Muscle layer of duodenum (tissue), 2 donors: ENCODE results near the gene CADM4.
A peak's percentile ranks its signal among the peaks of the same experiment; 100 is the strongest.
"Not testable (repeated sequence)": the region's sequence is repeated elsewhere in the genome, so short reads cannot be mapped to it uniquely, and the experiment has no call there.

Experiments used
- H3K27ac ChIP-seq: one replicate; pipeline ENCODE4 v1.7.0; 2013; ENCODE audit warnings: mild to moderate bottlenecking, low read length
- H3K27me3 ChIP-seq: one replicate; pipeline ENCODE4 v1.7.0; 2013; ENCODE audit warnings: low read depth, mild to moderate bottlenecking, control low read depth, low read length
- H3K36me3 ChIP-seq, 2 donors: one replicate each; pipeline ENCODE4 v1.7.0; 2013; ENCODE audit warnings: low read length in 2 of 2, control low read depth in 1 of 2, mild to moderate bottlenecking in 1 of 2; ENCODE audit not compliant: insufficient read depth in 2 of 2, control insufficient read depth in 1 of 2
- H3K4me1 ChIP-seq, 2 donors: one replicate each; pipeline ENCODE4 v1.7.0; 2013; ENCODE audit warnings: low read length in 2 of 2, mild to moderate bottlenecking in 2 of 2, control low read depth in 1 of 2, moderate library complexity in 1 of 2; ENCODE audit not compliant: insufficient read depth in 2 of 2, control insufficient read depth in 1 of 2
- H3K4me3 ChIP-seq, 2 donors: one replicate each; pipeline ENCODE4 v1.7.0; 2013; ENCODE audit warnings: low read length in 2 of 2, low read depth in 1 of 2, mild to moderate bottlenecking in 1 of 2
- H3K9me3 ChIP-seq, 2 donors: one replicate each; pipeline ENCODE4 v1.7.0; 2013; ENCODE audit warnings: low read length in 2 of 2, control low read depth in 1 of 2, mild to moderate bottlenecking in 1 of 2; ENCODE audit not compliant: control insufficient read depth in 1 of 2
- donor health status: healthy.

The CADM4 gene

GRCh38 chr19:43660301-43660970 lies 20.8 kb upstream of the CADM4 start:
- Histone ChIP-seq H3K27ac (no peak overlapping the region), H3K4me3 (no peak overlapping the region), H3K4me1 (no peaks in the 10 kb centered on the region), H3K9me3 (no peaks in the 10 kb centered on the region), H3K36me3 (peaks cover 19 to 48% of the 10 kb centered on the region in 2 donors), H3K27me3 (no peaks in the 10 kb centered on the region)

- H3K27me3 ChIP-seq, result no peaks in the 10 kb centered on the region
- H3K9me3 ChIP-seq, result no peaks in the 10 kb centered on the region
- H3K4me3 ChIP-seq, result no peak overlapping the region
- no peak overlapping the region for H3K27ac ChIP-seq
- H3K4me1 ChIP-seq, result no peaks in the 10 kb centered on the region
- H3K36me3 ChIP-seq, result peaks cover 17 to 44% of the 10 kb centered on the region in 2 donors
Measured at GRCh38 chr19:43658494-43658893, 18.8 kb upstream of the CADM4 start.

- H3K4me1 ChIP-seq, result no peaks in the 10 kb centered on the region
- no peak overlapping the region for H3K27ac ChIP-seq
- no peaks in the 10 kb centered on the region for H3K27me3 ChIP-seq
- peaks cover 20 to 43% of the 10 kb centered on the region in 2 donors for H3K36me3 ChIP-seq
- no peaks in the 10 kb centered on the region for H3K9me3 ChIP-seq
- H3K4me3 ChIP-seq, result no peak overlapping the region
Measured at GRCh38 chr19:43658001-43658400, 18.4 kb upstream of the CADM4 start.

GRCh38 chr19:43656436-43656835 lies 16.8 kb upstream of the CADM4 start:
- H3K27me3 ChIP-seq, result no peaks in the 10 kb centered on the region
- no peaks in the 10 kb centered on the region for H3K4me1 ChIP-seq
- no peak overlapping the region for H3K27ac ChIP-seq
- no peak overlapping the region for H3K4me3 ChIP-seq
- peaks cover 20 to 35% of the 10 kb centered on the region in 2 donors for H3K36me3 ChIP-seq
- no peaks in the 10 kb centered on the region for H3K9me3 ChIP-seq

- Histone ChIP-seq H3K27me3 (no peaks in the 10 kb centered on the region), H3K9me3 (no peaks in the 10 kb centered on the region), H3K36me3 (peaks cover 19 to 32% of the 10 kb centered on the region in 2 donors), H3K4me1 (no peaks in the 10 kb centered on the region), H3K27ac (no peak overlapping the region), H3K4me3 (no peak overlapping the region)
Measured at GRCh38 chr19:43652546-43652874, 12.9 kb upstream of the CADM4 start.

- peak overlapping the region; percentile 7 to 30 for H3K4me3 ChIP-seq
- peaks cover 19 to 32% of the 10 kb centered on the region in 2 donors for H3K36me3 ChIP-seq
- no peak overlapping the region for H3K27ac ChIP-seq
- H3K27me3 ChIP-seq, result no peaks in the 10 kb centered on the region
- no peaks in the 10 kb centered on the region for H3K4me1 ChIP-seq
- no peaks in the 10 kb centered on the region for H3K9me3 ChIP-seq
Measured at GRCh38 chr19:43651758-43652545, 12.3 kb upstream of the CADM4 start.

- H3K27ac ChIP-seq, H3K4me3 ChIP-seq, H3K9me3 ChIP-seq, H3K4me1 ChIP-seq, H3K27me3 ChIP-seq: not testable (repeated sequence)
- H3K36me3 ChIP-seq, result peaks cover 15 to 28% of the 10 kb centered on the region in 2 donors
Measured at GRCh38 chr19:43650276-43650675, 10.6 kb upstream of the CADM4 start.

- H3K9me3 ChIP-seq, result no peaks in the 10 kb centered on the region
- H3K27ac ChIP-seq, result no peak overlapping the region
- H3K27me3 ChIP-seq, result no peaks in the 10 kb centered on the region
- H3K4me1 ChIP-seq, result no peaks in the 10 kb centered on the region
- H3K36me3 ChIP-seq, result peaks cover 10 to 22% of the 10 kb centered on the region in 2 donors
- no peak overlapping the region for H3K4me3 ChIP-seq
Measured at GRCh38 chr19:43649514-43649913, 9.9 kb upstream of the CADM4 start.

- H3K9me3 ChIP-seq, result no peaks in the 10 kb centered on the region
- no peak overlapping the region for H3K4me3 ChIP-seq
- H3K36me3 ChIP-seq, result peaks cover 10 to 16% of the 10 kb centered on the region in 2 donors
- H3K27ac ChIP-seq, result no peak overlapping the region
- no peaks in the 10 kb centered on the region for H3K27me3 ChIP-seq
- no peaks in the 10 kb centered on the region for H3K4me1 ChIP-seq
Measured at GRCh38 chr19:43648633-43649032, 9.0 kb upstream of the CADM4 start.

GRCh38 chr19:43644181-43644580 lies 4.5 kb upstream of the CADM4 start:
- no peak overlapping the region for H3K4me3 ChIP-seq
- H3K36me3 ChIP-seq, result peaks cover 7 to 16% of the 10 kb centered on the region in 2 donors
- peaks cover 7% of the 10 kb centered on the region for H3K27me3 ChIP-seq
- H3K4me1 ChIP-seq, result peaks cover 0 to 8% of the 10 kb centered on the region in 2 donors
- no peaks in the 10 kb centered on the region for H3K9me3 ChIP-seq
- no peak overlapping the region for H3K27ac ChIP-seq

GRCh38 chr19:43643326-43643725 lies 3.7 kb upstream of the CADM4 start:
- H3K4me3 ChIP-seq, result no peak overlapping the region
- H3K36me3 ChIP-seq, result peaks cover 0 to 9% of the 10 kb centered on the region in 2 donors
- H3K27me3 ChIP-seq, result peaks cover 10% of the 10 kb centered on the region
- no peak overlapping the region for H3K27ac ChIP-seq
- peaks cover 0 to 14% of the 10 kb centered on the region in 2 donors for H3K4me1 ChIP-seq
- no peaks in the 10 kb centered on the region for H3K9me3 ChIP-seq
